Thoracic aorta (tissue), 2 donors: Measurements from ENCODE around the gene SLC13A5. TPM values are rescaled to one million over a fixed set of nuclear protein-coding genes. Genes with fewer than 3 reads are reported as not detected.

Source experiments
- ATAC-seq: fragments of 150-250 bp; one replicate; pipeline ENCODE4 v1.8.0; 2017; ENCODE audit warnings: low read depth; ENCODE audit not compliant: insufficient number of reproducible peaks, low FRiP score
- DNase-seq: peaks from one replicate; pipeline ENCODE4 v3.0.0-alpha.2; 2020; ENCODE audit warnings: low spot score
- H3K27ac ChIP-seq, 2 donors: fragments of 200-600 bp; sonication (generic); 1 replicate in 1 of 2; 2 replicates in 1 of 2; pipeline ENCODE4 v1.5.1; 2016; ENCODE audit warnings: mild to moderate bottlenecking in 2 of 2, moderate library complexity in 2 of 2
- H3K27me3 ChIP-seq: fragments of 200-600 bp; sonication (generic); replicated peaks from 2 replicates; pipeline ENCODE4 v1.6.0; 2016; ENCODE audit warnings: mild to moderate bottlenecking; ENCODE audit not compliant: insufficient read depth
- H3K36me3 ChIP-seq: fragments of 200-600 bp; sonication (generic); one replicate; pipeline ENCODE4 v1.5.1; 2016
- H3K4me1 ChIP-seq, 2 donors: fragments of 200-600 bp; sonication (generic); 1 replicate in 1 of 2; 2 replicates in 1 of 2; pipeline versions ENCODE4 v1.5.1 to v1.6.0; 2016; ENCODE audit warnings: low read depth in 2 of 2, mild to moderate bottlenecking in 1 of 2; ENCODE audit not compliant: control insufficient read depth in 1 of 2
- H3K4me3 ChIP-seq: fragments of 200-600 bp; sonication (generic); 2 replicates; pipeline ENCODE4 v1.5.1; 2016; ENCODE audit warnings: mild to moderate bottlenecking
- H3K9me3 ChIP-seq: fragments of 200-600 bp; sonication (generic); 2 replicates; pipeline ENCODE4 v1.5.1; 2016
- total RNA-seq, 2 donors: library from RNA; depleted of rRNA; stranded (reverse); fragments of >200 nt; gene quantifications; one replicate each; pipeline versions ENCODE4 v1.1.0 to v1.2.3, GENCODE V29; 2016
- TF ChIP-seq, protein P1 (sequence below): fragments of 200-600 bp; sonication (generic); IDR thresholded peaks from one replicate; pipeline ENCODE4 v1.5.1; 2019; ENCODE audit warnings: antibody characterized with exemption

Gene SLC13A5
- total RNA-seq, 2 donors from 2014 or later, result not detected

- no peaks in the 10 kb centered on the region for H3K9me3 ChIP-seq
- ATAC-seq, result no peak
- peaks cover 2% of the 10 kb centered on the region for H3K36me3 ChIP-seq
- TF ChIP-seq, protein P1, sequence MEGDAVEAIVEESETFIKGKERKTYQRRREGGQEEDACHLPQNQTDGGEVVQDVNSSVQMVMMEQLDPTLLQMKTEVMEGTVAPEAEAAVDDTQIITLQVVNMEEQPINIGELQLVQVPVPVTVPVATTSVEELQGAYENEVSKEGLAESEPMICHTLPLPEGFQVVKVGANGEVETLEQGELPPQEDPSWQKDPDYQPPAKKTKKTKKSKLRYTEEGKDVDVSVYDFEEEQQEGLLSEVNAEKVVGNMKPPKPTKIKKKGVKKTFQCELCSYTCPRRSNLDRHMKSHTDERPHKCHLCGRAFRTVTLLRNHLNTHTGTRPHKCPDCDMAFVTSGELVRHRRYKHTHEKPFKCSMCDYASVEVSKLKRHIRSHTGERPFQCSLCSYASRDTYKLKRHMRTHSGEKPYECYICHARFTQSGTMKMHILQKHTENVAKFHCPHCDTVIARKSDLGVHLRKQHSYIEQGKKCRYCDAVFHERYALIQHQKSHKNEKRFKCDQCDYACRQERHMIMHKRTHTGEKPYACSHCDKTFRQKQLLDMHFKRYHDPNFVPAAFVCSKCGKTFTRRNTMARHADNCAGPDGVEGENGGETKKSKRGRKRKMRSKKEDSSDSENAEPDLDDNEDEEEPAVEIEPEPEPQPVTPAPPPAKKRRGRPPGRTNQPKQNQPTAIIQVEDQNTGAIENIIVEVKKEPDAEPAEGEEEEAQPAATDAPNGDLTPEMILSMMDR, result no peak
- H3K4me3 ChIP-seq, result peak overlapping the region; percentile 77
- peak overlapping the region; percentile 49 to 72 for H3K27ac ChIP-seq
- no peak for DNase-seq
- H3K4me1 ChIP-seq, result peaks cover 6 to 46% of the 10 kb centered on the region in 2 donors
- no peaks in the 10 kb centered on the region for H3K27me3 ChIP-seq
Observed at GRCh38 chr17:6755281-6755680, 42.1 kb upstream of the SLC13A5 start.

DNA sequence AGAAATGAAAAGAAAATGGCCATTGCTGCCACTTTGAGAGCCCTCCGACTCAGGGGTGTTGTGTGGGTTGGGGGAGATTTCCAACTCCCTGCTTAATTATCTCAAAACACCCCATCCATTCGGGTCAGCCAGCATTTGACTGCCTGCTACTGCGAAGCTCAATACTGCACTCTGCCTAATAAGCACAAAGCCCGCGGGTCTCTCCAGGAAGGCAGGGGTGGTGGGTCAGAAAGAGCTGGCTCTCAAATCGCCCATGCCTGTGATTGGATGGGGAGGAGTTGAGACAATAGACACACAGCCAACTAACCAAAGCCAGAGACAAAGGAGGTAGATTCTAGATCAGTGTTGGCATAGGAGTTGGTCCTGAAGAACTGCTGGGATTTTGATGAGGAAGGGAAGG, 40.4 kb upstream of the SLC13A5 start:
- TF ChIP-seq, protein P1, result no peak
- Histone ChIP-seq H3K27ac (peak overlapping the region; percentile 75 to 83), H3K9me3 (no peaks in the 10 kb centered on the region), H3K27me3 (no peaks in the 10 kb centered on the region), H3K4me1 (peaks cover 6 to 46% of the 10 kb centered on the region in 2 donors), H3K4me3 (no peak overlapping the region), H3K36me3 (peaks cover 2% of the 10 kb centered on the region)
- ATAC-seq, result no peak
- DNase-seq, result no peak

DNA sequence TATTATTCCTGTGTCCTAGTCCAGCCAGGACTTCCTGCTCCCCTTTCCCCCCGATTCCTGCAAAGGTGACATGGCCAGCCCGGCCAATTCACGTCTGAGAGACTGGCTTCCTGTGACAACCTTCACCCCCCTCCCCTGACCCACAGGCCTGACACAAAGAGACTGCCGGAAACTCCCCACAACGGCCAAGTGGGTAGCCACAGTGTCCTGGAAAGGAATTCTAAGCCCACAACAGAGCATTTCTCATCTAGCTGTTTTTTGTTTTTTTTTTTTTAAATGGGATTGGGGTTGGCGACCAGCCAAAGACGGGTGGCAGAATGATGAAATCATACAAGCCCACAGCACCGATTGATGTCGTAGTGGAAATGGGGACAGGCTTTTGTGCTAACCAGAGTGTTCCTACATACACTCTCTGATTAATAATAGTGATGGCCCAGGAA, 39.9 kb upstream of the SLC13A5 start:
- no peaks in the 10 kb centered on the region for H3K36me3 ChIP-seq
- H3K4me3 ChIP-seq, result peak overlapping the region; percentile 29
- no peak for DNase-seq
- peaks cover 6 to 46% of the 10 kb centered on the region in 2 donors for H3K4me1 ChIP-seq
- TF ChIP-seq, protein P1, result no peak
- no peaks in the 10 kb centered on the region for H3K27me3 ChIP-seq
- peak overlapping the region; percentile 75 to 83 for H3K27ac ChIP-seq
- H3K9me3 ChIP-seq, result no peaks in the 10 kb centered on the region
- peak; percentile 75 for ATAC-seq

- peak; percentile 29 for ATAC-seq
- H3K27me3 ChIP-seq, result no peaks in the 10 kb centered on the region
- no peak overlapping the region for H3K4me3 ChIP-seq
- no peaks in the 10 kb centered on the region for H3K36me3 ChIP-seq
- H3K27ac ChIP-seq, result peak overlapping the region; percentile 75 to 83
- TF ChIP-seq, protein P1, result no peak
- peak; percentile 15 for DNase-seq
- H3K9me3 ChIP-seq, result no peaks in the 10 kb centered on the region
- peaks cover 6 to 41% of the 10 kb centered on the region in 2 donors for H3K4me1 ChIP-seq
Observed at GRCh38 chr17:6752068-6752909, 39.1 kb upstream of the SLC13A5 start.

DNA sequence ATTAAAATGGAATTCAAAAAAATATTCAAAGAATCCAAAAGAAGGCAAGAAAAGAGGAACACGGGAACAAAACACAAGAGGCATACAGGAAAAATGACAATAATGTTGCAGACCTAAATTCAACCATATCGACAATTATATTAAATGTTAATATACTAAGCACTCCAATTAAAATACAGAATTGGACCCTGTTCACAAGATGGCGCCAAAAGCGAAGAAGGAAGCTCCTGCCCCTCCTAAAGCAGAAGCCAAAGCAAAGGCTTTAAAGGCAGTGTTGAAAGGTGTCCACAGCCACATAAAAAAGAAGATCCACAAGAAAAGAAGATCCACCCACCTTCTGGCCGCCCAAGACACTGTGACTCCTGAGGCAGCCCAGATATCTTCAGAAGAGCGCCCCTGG, 36.4 kb upstream of the SLC13A5 start:
- no peak overlapping the region for H3K4me3 ChIP-seq
- ATAC-seq, result no peak
- TF ChIP-seq, protein P1, result no peak

More for the DNA sequence above, 36.4 kb upstream of the SLC13A5 start:
- no peaks in the 10 kb centered on the region for H3K27me3 ChIP-seq
- H3K9me3 ChIP-seq, result no peaks in the 10 kb centered on the region
- no peak for DNase-seq
- no peak overlapping the region for H3K27ac ChIP-seq
- H3K4me1 ChIP-seq, result peaks cover 3 to 21% of the 10 kb centered on the region in 2 donors
- no peaks in the 10 kb centered on the region for H3K36me3 ChIP-seq
